Measurements from ENCODE around the gene ZNF140. TPM values are rescaled to one million over a fixed set of nuclear protein-coding genes. Genes with fewer than 3 reads are reported as not detected.

ZNF140 gene
- 0.16 and 0.84 TPM in 2 replicates for total RNA-seq (2014; rRNA removed; shearing (Covaris generic))

DNA sequence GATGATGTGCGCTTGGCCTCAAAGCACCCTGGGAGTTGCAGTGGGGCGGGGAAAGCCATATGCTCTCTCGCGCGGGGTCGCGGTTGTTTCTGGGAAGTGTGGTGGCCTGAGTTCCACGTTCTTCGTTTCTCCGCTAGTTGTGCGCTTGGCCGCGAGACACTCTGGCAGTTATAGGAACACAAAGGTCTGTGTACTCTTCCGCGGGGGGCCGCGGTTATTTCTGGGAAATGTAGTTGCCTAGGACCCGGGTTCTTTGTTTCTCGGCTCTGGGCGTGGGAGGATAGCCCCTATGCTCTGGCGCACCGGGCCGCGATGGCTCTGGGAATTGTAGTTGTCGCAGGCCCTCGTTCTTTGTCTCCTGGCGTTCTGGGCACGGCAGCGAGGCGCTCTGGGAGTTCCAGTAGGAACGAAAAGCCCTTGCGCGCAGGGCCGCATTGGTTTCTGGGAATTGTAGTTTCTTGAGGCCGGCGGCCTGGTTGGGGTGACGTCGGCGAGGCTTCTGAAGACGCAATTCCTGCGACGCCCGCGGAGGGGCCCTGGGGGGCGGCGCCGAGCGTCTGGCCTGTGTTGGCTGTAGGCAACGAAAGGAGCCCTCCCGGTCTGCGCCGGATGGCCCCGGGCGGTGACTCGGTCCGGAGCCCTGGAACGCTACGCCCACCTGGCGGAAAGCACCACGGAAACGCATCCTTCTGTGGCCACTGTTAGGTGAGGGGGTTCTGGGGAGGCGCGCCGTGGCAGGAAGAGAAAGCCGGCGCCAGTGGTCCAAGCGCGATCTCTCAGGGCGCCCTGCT is at the start of gene ZNF140:
ZNF140 (plus strand) TSS at position 556 of the 791 bp plus-strand sequence. CDS start 398 bp downstream, outside the sequence.
- H3K4me1 ChIP-seq (replicated peaks): no peaks in the 10 kb centered on the region
- peak; percentile 33 to 44 for DNase-seq (ENCODE audit: low read depth in 1 of 2, low spot score in 2 of 2)
- H3K36me3 ChIP-seq: no peaks in the 10 kb centered on the region
- peaks cover 23% of the 10 kb centered on the region for H3K9me3 ChIP-seq (replicated peaks)
- H3K27ac ChIP-seq: peak within 1 kb of the TSS; percentile 40; the same call in 1 of the 2 replicates
- peak within 1 kb of the TSS; percentile 33 for H3K4me3 ChIP-seq
- H3K27me3 ChIP-seq (replicated peaks): no peaks in the 10 kb centered on the region

DNA sequence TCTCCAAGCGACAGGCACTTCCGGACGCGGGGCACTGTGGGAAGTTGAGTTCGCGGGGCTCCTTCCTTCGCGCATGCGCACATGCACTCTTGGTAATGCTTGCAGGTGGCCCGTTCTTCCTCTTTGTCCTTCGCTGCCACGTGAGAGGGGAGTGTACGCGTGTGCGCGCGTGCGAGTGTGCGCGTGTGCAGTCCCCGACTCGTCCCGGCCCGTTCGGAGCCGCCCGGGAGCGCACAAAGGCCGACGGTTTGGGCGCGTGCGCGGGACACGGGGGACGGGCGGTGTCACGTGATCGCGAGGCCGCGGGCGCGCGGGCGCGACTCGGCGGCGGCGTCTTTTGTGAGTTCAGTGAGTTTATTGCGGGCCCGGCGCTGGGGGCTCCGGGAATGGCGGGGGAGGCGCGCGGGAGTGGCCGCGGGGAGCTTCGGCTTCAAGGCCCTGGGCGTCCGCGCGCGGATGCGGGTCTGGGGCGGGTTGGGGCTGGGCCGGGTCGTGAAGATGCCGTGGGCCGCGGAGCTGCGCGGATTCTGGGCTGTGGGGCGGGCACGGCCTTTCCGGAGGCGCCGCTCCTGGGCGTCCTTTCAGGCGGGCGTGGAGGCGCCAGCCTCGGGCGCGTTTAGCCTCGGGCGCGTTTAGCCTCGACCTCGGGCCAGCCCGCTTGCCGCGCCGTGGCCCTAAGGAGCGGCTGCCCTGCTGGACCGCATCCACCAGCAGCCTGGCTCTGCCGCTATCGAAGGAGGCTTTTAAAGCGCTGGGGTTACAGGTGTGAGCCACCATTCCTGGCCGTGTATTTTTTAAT is 43.3 kb upstream of the ZNF140 start, which contains the start of gene ZNF84:
ZNF84 (plus strand) TSS at position 303 of the 799 bp plus-strand sequence. CDS start 3,959 bp downstream, outside the sequence.
- DNase-seq (ENCODE audit: low read depth in 1 of 2, low spot score in 2 of 2): peak; percentile 77 to 80
- Histone ChIP-seq H3K4me1 (replicated peaks) (no peaks in the 10 kb centered on the region), H3K36me3 (0 out of 2 replicates have a peak, but pooled peaks cover 6% of the 10 kb centered on the region), H3K27me3 (replicated peaks) (no peaks in the 10 kb centered on the region), H3K27ac (peak within 1 kb of the TSS; percentile 49), H3K4me3 (peak within 1 kb of the TSS; percentile 52), H3K9me3 (replicated peaks) (peaks cover 24% of the 10 kb centered on the region)

- Histone ChIP-seq H3K27me3 (replicated peaks) (no peaks in the 10 kb centered on the region), H3K36me3 (0 out of 2 replicates have a peak, but pooled peaks cover 6% of the 10 kb centered on the region), H3K4me3 (peak overlapping the region; percentile 52), H3K27ac (no peak overlapping the region), H3K4me1 (replicated peaks) (no peaks in the 10 kb centered on the region), H3K9me3 (replicated peaks) (peaks cover 26% of the 10 kb centered on the region)
- DNase-seq (ENCODE audit: low read depth in 1 of 2, low spot score in 2 of 2): no peak
Measured at GRCh38 chr12:133038118-133038709, 42.5 kb upstream of the ZNF140 start.

DNA sequence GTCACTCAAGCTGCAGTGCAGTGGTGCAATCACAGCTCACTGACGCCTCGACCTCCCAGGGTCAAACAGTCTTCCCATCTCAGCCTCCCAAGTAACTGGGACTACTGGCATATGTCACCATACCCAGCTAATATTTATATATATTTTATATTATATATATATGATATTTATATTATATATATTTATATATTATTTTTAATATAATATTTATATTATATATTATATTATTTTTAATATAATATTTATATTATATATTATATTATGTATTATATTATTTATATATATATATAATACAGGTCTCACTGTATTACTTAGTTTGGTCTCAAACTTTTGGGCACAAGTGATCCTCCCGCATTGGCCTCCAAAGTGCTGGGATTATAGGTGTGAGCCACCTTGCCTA is 34.0 kb upstream of the ZNF140 start:
- H3K27me3 ChIP-seq (replicated peaks): no peaks in the 10 kb centered on the region
- H3K4me3 ChIP-seq: no peak overlapping the region
- no peak for DNase-seq (ENCODE audit: low read depth in 1 of 2, low spot score in 2 of 2)
- no peaks in the 10 kb centered on the region for H3K4me1 ChIP-seq (replicated peaks)
- peaks cover 27% of the 10 kb centered on the region for H3K9me3 ChIP-seq (replicated peaks)
- H3K36me3 ChIP-seq: peaks cover 19% of the 10 kb centered on the region; the same call in 1 of the 2 replicates
- H3K27ac ChIP-seq: no peak overlapping the region

- Histone ChIP-seq H3K27ac (no peak overlapping the region), H3K4me3 (no peak overlapping the region), H3K4me1 (replicated peaks) (no peaks in the 10 kb centered on the region), H3K9me3 (replicated peaks) (peaks cover 45% of the 10 kb centered on the region), H3K36me3 (no peaks in the 10 kb centered on the region), H3K27me3 (replicated peaks) (no peaks in the 10 kb centered on the region)
- no peak for DNase-seq (ENCODE audit: low read depth in 1 of 2, low spot score in 2 of 2)
Measured at GRCh38 chr12:133057446-133057845, 23.3 kb upstream of the ZNF140 start.

DNA sequence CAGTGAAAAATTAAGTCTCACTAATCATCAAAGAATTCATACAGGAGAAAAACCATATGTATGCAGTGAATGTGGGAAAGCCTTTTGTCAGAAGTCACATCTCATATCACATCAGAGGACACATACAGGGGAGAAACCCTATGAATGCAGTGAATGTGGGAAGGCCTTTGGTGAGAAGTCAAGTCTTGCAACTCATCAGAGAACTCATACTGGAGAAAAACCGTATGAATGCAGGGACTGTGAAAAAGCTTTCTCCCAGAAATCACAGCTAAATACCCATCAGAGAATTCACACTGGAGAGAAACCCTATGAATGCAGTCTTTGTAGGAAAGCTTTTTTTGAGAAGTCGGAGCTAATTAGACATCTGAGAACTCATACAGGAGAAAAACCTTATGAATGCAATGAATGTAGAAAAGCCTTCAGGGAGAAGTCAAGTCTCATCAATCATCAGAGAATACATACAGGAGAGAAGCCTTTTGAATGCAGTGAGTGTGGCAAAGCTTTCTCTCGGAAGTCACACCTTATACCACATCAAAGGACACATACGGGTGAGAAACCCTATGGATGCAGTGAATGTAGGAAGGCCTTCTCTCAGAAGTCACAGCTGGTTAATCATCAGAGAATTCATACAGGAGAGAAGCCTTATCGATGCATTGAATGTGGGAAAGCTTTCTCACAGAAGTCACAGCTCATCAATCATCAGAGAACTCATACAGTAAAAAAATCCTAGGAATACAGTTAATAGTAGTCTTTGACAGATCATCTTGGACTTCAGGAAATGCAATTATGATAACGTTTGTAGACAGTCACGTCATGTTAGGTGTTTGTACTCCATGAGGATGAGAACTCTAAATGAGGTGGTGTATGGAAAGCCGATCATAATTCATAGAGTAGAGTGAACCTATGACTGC is 22.3 kb upstream of the ZNF140 start:
- DNase-seq (ENCODE audit: low read depth in 1 of 2, low spot score in 2 of 2): peak in 1 of 2 experiments; percentile 6
- no peaks in the 10 kb centered on the region for H3K4me1 ChIP-seq (replicated peaks)
- H3K9me3 ChIP-seq (replicated peaks): peaks cover 42% of the 10 kb centered on the region
- no peaks in the 10 kb centered on the region for H3K36me3 ChIP-seq
- H3K27ac ChIP-seq: no peak overlapping the region
- H3K4me3 ChIP-seq: no peak overlapping the region
- H3K27me3 ChIP-seq (replicated peaks): no peaks in the 10 kb centered on the region

GRCh38 chr12:133061954-133062353 is 18.8 kb upstream of the ZNF140 start:
- Histone ChIP-seq H3K36me3 (no peaks in the 10 kb centered on the region), H3K27me3 (replicated peaks) (no peaks in the 10 kb centered on the region), H3K4me3 (no peak overlapping the region), H3K27ac (no peak overlapping the region), H3K4me1 (replicated peaks) (no peaks in the 10 kb centered on the region), H3K9me3 (replicated peaks) (peaks cover 41% of the 10 kb centered on the region)
- no peak for DNase-seq (ENCODE audit: low read depth in 1 of 2, low spot score in 2 of 2)

GRCh38 chr12:133063556-133063955 is 17.2 kb upstream of the ZNF140 start:
- H3K36me3 ChIP-seq: no peaks in the 10 kb centered on the region

DNA sequence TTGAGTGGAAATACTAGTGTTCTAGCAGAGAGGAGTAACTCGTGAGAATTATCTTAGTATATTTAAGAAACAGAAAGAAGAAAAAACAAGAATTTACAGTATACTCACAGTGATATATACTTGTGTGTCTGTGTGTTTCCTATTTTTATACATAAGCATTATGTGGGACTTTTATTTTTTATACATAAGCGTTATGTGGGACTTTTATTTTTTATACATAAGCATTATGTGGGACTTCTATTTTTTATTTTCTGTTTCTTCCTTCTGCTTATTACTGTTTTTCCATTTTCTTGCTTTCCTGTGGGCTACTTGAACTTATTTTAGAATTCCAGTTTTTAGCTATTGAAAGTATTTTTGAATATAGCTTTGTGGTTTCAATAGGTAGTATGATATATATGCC is 6.9 kb upstream of the ZNF140 start:
- H3K4me3 ChIP-seq: no peak overlapping the region
- no peak overlapping the region for H3K27ac ChIP-seq
- H3K27me3 ChIP-seq (replicated peaks): no peaks in the 10 kb centered on the region
- peaks cover 13% of the 10 kb centered on the region for H3K9me3 ChIP-seq (replicated peaks)
- no peak for DNase-seq (ENCODE audit: low read depth in 1 of 2, low spot score in 2 of 2)
- no peaks in the 10 kb centered on the region for H3K36me3 ChIP-seq
- no peaks in the 10 kb centered on the region for H3K4me1 ChIP-seq (replicated peaks)

More at GRCh38 chr12:133063556-133063955, 17.2 kb upstream of the ZNF140 start:
- Histone ChIP-seq H3K4me3 (no peak overlapping the region), H3K27me3 (replicated peaks) (no peaks in the 10 kb centered on the region), H3K27ac (no peak overlapping the region), H3K4me1 (replicated peaks) (no peaks in the 10 kb centered on the region), H3K9me3 (replicated peaks) (peaks cover 35% of the 10 kb centered on the region)
- DNase-seq (ENCODE audit: low read depth in 1 of 2, low spot score in 2 of 2): no peak

DNA sequence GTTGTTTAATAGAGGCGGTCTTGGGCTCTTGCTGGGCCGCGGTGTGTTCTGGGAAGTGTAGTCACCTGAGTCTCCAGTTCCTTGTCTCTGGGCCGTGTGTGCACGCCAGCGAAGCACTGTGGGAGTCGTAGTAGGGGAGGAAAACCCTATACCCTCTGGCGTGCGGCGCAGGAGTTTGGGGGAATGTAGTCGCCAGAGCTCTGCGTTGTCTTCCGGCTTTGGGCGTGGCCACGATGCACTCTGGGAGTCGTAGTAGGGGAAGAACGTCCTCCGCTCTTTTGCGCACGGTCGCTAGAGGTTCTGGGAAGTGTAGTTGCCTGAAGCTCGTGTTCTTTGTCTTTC is 726 bp upstream of the ZNF140 start:
- Histone ChIP-seq H3K36me3 (no peaks in the 10 kb centered on the region), H3K4me3 (peak overlapping the region; percentile 33), H3K27ac (peak overlapping the region; percentile 40; the same call in 1 of the 2 replicates), H3K27me3 (replicated peaks) (no peaks in the 10 kb centered on the region), H3K4me1 (replicated peaks) (no peaks in the 10 kb centered on the region), H3K9me3 (replicated peaks) (peaks cover 23% of the 10 kb centered on the region)
- DNase-seq (ENCODE audit: low read depth in 1 of 2, low spot score in 2 of 2): peak in 1 of 2 experiments; percentile 49

GRCh38 chr12:133081159-133081780 is 547 bp downstream of the ZNF140 start:
- peaks cover 30% of the 10 kb centered on the region for H3K9me3 ChIP-seq (replicated peaks)
- H3K4me3 ChIP-seq: peak overlapping the region; percentile 33
- H3K27ac ChIP-seq: no peak overlapping the region
- no peak for DNase-seq (ENCODE audit: low read depth in 1 of 2, low spot score in 2 of 2)
- no peaks in the 10 kb centered on the region for H3K4me1 ChIP-seq (replicated peaks)
- no peaks in the 10 kb centered on the region for H3K27me3 ChIP-seq (replicated peaks)
- H3K36me3 ChIP-seq: no peaks in the 10 kb centered on the region

DNA sequence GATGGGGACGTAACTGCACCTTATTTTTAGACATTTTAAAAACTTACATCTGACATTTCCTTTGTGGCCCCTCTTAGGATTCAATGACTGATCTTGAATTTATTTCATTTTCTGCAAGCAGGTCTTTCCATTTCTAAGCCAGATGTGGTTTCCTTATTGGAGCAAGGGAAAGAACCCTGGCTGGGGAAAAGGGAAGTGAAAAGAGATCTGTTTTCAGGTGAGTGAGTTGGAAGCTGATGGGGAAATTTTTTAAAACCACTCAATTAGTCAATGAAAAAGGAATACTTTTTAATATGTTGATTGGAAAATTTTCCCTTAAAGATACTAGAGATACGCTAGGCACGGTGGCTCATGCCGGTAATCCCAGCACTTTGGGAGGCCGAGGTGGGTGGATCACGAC is 2.6 kb downstream of the ZNF140 start:
- Histone ChIP-seq H3K27me3 (replicated peaks) (no peaks in the 10 kb centered on the region), H3K4me3 (no peak overlapping the region), H3K9me3 (replicated peaks) (peaks cover 27% of the 10 kb centered on the region), H3K4me1 (replicated peaks) (no peaks in the 10 kb centered on the region), H3K36me3 (no peaks in the 10 kb centered on the region), H3K27ac (no peak overlapping the region)
- DNase-seq (ENCODE audit: low read depth in 1 of 2, low spot score in 2 of 2): no peak
